GM21381 (cell line): ENCODE data around the gene KRT16.
"Not testable (repeated sequence)": the region's sequence is repeated elsewhere in the genome, so short reads cannot be mapped to it uniquely, and the experiment has no call there.

Experiments used
- ATAC-seq: cut with Tn5 transposase; IDR thresholded peaks from one replicate; pipeline ENCODE4 v1.9.1; 2021; ENCODE audit warnings: mild to moderate bottlenecking, moderate library complexity; ENCODE audit not compliant: unreplicated experiment

KRT16 gene

GRCh38 chr17:41617698-41618097, 5.1 kb upstream of the KRT16 start:
- ATAC-seq = no peak

GRCh38 chr17:41617136-41617535, 4.6 kb upstream of the KRT16 start:
- no peak for ATAC-seq

DNA sequence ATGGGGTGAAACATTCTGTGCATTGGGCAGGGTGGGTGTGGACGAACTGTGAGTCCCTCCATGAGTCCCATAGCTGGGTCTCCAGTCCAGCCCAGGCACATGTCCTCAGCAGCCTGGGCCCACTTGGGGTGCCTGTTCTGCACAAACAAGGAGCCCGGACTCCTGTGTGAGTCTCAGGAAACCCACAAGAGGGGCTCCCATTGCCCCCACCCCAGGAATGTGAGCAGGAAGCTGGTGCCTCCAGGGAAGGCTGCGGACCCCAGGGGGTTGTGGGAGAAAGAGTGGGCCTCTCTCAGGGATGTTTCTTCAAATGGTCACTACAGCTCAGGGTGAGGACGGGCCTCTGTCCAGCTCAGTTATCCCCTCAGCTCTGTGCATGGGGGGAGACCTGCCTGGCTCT, 3.9 kb upstream of the KRT16 start:
- ATAC-seq = not testable (repeated sequence)

- no peak for ATAC-seq
Observed at GRCh38 chr17:41615454-41615853, 2.9 kb upstream of the KRT16 start.

DNA sequence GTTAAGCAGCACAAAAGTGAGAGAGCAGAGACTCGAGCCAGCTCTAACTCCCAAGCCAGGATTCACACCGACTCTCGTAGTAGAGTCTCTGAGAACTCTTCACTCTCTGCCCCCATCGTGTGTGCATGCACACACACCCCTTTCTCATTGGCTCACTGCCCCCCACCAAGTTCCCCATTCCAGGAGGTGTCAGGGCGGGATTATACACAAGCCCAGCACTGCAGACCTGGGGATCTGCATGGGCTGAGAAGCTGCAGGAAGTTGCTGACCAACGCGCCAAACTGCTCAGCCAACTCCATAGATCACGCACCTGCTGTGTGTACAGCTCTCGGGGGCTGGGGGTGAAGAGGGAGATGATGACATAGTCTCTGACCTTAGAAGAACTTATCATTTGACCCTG, 2.2 kb upstream of the KRT16 start:
- ATAC-seq = not testable (repeated sequence)

DNA sequence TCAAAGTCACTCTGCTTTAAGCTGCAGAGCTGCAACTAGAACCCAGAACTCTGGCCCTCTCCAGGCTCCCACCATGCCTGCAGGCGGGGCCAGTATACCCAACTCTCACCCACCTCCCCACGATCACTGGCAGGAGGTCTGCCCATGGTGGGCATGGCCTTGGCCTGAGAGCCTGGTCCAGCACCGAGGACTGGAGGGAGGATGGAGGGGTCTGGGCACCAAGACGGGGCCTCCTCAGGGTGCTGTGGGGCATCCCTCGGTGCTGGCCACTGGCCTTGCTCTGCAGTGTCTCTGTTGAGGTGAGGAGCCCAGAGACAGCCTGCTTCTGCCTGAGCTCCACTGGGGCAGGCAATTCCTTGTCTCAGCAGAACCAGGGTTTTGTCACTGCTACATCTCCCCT, 1.5 kb upstream of the KRT16 start:
- no peak for ATAC-seq

GRCh38 chr17:41613277-41614082, 913 bp upstream of the KRT16 start:
- ATAC-seq = no peak

DNA sequence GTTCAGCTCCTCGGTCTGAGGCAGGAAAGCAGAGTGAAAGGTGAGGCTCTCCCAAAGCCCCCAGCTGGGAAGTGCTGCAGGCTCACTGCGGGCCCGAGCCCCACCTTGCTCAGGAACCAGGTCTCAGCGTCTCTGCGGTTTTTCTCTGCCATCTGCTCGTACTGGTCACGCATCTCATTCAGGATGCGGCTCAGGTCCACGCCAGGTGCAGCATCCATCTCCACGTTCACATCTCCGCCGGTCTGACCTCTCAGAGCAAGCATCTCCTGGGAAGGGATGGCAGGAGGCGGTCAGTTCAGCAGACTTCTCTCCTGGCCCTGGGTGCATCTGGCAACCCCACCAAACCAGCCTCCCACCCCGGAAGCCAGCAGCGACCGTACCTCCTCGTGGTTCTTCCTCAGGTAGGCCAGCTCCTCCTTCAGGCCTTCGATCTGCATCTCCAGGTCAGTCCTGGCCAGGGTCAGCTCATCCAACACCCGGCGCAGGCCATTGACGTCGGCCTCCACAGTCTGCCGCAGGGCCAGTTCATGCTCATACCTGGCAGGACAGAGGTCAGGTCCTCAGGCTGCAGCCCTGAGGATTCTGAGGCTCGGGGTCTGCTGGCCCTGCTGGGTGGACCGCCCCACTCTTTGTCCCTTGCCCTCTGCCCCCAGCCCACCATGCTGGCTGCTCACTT, 1.5 kb downstream of the KRT16 start:
- no peak for ATAC-seq

DNA sequence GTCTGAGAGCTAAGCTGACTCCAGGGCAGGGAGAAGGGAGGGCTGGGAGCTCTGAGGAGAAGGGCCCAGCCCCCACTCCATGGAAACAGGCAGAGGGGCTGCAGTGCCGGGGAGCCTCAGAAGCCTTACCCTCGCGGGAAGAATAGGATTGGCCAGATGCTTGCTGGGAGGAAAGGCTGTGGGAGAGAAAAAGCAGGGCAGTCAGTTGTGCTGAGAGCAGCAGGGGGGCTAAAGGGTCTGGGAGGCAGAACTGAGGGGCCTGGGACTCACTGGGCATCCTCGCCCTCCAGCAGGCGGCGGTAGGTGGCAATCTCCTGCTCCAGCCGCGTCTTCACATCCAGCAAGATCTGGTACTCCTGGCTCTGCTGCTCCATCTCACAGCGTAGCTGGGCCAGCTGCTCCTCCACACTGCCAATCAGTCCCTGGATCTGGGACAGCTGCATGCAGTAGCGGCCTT, 2.5 kb downstream of the KRT16 start:
- ATAC-seq = not testable (repeated sequence)

GRCh38 chr17:41606930-41607329, 5.6 kb downstream of the KRT16 start:
- not testable (repeated sequence) for ATAC-seq

- ATAC-seq = no peak
Observed at GRCh38 chr17:41602524-41602923, 10.0 kb downstream of the KRT16 start.

- no peak for ATAC-seq
Observed at GRCh38 chr17:41600318-41600717, 12.2 kb downstream of the KRT16 start.

DNA sequence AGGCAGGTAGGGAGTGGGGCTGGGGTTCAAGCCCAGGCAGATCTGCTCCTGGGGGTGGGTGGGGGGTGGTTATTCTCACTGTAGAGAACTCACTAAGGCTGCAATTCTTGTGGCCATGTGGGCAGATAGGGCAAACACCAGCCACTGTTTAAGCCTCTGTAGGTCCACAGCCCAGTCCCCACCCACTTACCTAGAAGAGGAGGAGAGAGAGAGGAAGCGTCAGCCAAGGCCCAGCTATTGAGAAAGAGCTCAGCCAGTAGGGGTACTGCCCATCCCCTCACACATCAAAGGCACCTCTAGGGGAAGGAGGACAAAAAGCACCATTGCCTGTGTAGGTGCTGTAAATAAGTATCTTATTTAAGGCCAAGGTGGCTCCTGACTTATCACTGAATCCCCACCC, 12.9 kb downstream of the KRT16 start:
- ATAC-seq = no peak

GRCh38 chr17:41595585-41595984, 17.0 kb downstream of the KRT16 start:
- ATAC-seq = no peak

DNA sequence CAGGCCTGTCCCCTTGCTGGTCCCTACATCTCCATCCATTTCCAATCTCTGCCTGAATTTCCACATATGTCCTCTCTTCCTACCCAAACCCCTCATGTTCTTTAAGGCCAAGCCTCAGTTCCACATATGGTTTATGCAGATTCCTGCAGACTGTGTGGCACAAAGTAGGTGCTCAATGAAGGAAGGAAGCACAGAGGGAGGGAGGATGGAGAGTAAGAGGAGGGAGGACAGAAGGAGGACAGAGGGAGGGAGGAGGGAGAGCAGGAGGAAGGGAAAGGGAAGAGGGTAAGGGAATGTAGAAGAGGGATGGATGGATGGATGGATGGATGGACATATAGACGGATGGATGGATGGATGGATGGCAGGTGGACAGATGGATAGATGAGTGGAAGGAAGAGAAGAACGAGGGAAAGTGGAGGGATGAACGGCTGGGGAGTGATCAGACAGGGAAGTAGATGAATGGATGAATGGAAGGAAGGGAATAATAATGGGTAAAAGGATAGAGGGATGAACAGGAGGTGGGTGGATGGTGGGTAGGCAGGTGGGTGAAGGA, 18.1 kb downstream of the KRT16 start:
- ATAC-seq = no peak

- ATAC-seq = no peak
Observed at GRCh38 chr17:41593306-41593981, 19.1 kb downstream of the KRT16 start.

GRCh38 chr17:41592601-41593305, 19.8 kb downstream of the KRT16 start:
- ATAC-seq = no peak

DNA sequence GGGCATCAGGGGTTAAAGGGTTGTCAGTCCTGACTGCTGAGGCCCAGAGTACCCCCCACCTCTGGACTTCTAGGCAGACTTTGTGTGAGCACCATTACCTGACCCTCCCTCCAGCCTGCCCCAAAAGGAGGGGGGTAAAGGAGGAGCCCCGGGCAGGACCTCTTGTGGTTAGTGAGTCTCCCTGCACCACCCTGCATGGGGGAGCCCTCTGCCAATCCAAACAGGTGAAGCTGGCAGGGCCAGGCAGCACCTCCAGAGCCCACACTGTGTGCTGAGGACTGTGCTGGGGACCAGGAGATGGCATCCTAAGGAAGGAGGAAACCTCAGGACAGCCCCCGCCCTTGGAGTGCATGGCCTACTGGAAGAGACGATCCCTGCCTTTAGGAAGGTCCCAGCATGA, 23.3 kb downstream of the KRT16 start:
- ATAC-seq = no peak

DNA sequence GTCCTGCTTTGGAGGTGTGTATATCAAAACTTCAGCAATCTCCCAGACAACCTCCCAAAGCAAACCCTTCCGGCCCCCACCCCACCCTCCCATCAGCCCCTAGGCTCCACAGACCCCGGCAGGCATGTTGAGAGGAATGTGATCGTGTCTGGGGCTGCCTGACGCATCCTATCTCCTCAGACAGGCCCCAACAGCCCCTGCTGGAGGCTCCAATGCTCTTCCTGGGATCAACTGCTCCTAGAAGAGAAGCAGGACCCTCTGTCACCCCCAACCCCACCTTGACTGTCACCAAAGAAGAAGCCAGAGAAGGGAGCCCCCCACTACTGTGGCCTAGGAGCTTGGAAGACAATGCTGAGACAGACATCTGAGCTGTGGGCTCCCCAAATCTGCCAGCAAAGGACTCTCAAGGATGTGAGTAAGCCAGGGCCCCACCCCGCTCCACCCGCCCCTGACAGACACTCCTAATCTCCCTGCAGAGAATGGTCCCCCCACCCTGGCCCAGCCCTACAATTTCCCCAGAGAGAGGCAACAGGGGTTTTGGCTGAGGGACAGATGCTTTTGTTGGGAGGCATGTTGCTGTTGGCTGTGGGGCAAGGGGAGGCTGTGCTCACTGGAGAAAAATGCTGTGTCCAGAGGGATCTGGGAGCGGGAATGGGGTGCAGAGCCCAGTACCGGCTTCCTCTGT, 24.3 kb downstream of the KRT16 start:
- ATAC-seq = no peak

- ATAC-seq = no peak
Observed at GRCh38 chr17:41586863-41587495, 25.6 kb downstream of the KRT16 start, which contains the start of gene KRT14. Gene KRT14, minus strand, starts transcription at chr17:41586895. Its CDS starts 61 bp downstream, at chr17:41586834.
